Heart right ventricle (tissue), 16 donors: Measurements from ENCODE around the gene TRAF7. TPM values are rescaled to one million over a fixed set of nuclear protein-coding genes. Genes with fewer than 3 reads are reported as not detected.
A peak's percentile ranks its signal among the peaks of the same experiment; 100 is the strongest.

ENCODE experiments used
- ATAC-seq, 8 donors: fragments of 200-7000 bp; cut with Tn5 transposase; one replicate each; pipeline ENCODE4 v1.9.1; 2020; ENCODE audit warnings: mild to moderate bottlenecking in 8 of 8, moderate library complexity in 8 of 8, moderate number of reproducible peaks in 1 of 8
- DNase-seq, 2 donors: peaks; one replicate each; pipeline ENCODE4 v3.0.0-alpha.2; 2020
- H3K27ac ChIP-seq, 10 donors: fragments of 200-600 bp; sonication (generic) in 2 of 10; one replicate each; pipeline versions ENCODE4 v1.5.0 to v1.8.0; 2020 to 2022; ENCODE audit warnings: mild to moderate bottlenecking in 3 of 10
- H3K27me3 ChIP-seq, 7 donors: fragments of 200-600 bp; one replicate each; pipeline ENCODE4 v1.8.0; 2021 to 2022; ENCODE audit warnings: mild to moderate bottlenecking in 2 of 7
- H3K36me3 ChIP-seq, 9 donors: fragments of 200-600 bp; sonication (generic) in 1 of 9; one replicate each; pipeline versions ENCODE4 v1.5.0 to v1.8.0; 2020 to 2022; ENCODE audit warnings: mild to moderate bottlenecking in 2 of 9
- H3K4me1 ChIP-seq, 9 donors: fragments of 200-600 bp; sonication (generic) in 1 of 9; one replicate each; pipeline versions ENCODE4 v1.5.0 to v1.8.0; 2020 to 2022; ENCODE audit warnings: mild to moderate bottlenecking in 4 of 9
- H3K4me3 ChIP-seq, 10 donors: fragments of 200-600 bp; sonication (generic) in 2 of 10; one replicate each; pipeline versions ENCODE4 v1.5.0 to v1.8.0; 2020 to 2022; ENCODE audit warnings: mild to moderate bottlenecking in 7 of 10, moderate library complexity in 2 of 10
- H3K9me3 ChIP-seq, 11 donors: fragments of 200-600 bp in 10 of 11; sonication (generic) in 2 of 11; one replicate each; pipeline versions ENCODE4 v1.5.0 to v1.8.0; 2013 to 2022; ENCODE audit warnings: mild to moderate bottlenecking in 2 of 11, control low read depth in 1 of 11, moderate library complexity in 1 of 11
- WGBS, 2 donors: extraction: QIAGEN DNeasy Blood & Tissue Kit; methylation state at CpG; one replicate each; pipeline ENCODE4 v1.1.7; 2013; ENCODE audit warnings: inconsistent platforms in 1 of 2; 5-methylcytosine and 5-hydroxymethylcytosine counted together
- intact Hi-C, 10 donors: fragments of 100-400 bp; cut with DNase I; formaldehyde crosslinking; loops; one replicate each; pipeline versions ENCODE4 v1.11.1 to v1.14.2; 2022
- polyA plus RNA-seq, 2 donors: library from polyadenylated mRNA; stranded (reverse); fragments of 200-250 nt; gene quantifications; one replicate each; pipeline ENCODE4 v1.2.3, GENCODE V29; 2013
- total RNA-seq, 10 donors: library from RNA; stranded (reverse); fragmentation: NEBNext Ultra II Directional in 3 of 10; extraction: Animal tissue kit (Norgen Biotek cat#: 25700) in 3 of 10; gene quantifications; one replicate each; pipeline versions ENCODE4 v1.2.1 to v1.2.4, GENCODE V29; 2021 to 2023
- TF ChIP-seq, protein P1 (sequence below), 9 donors: fragments of 200-600 bp; sonication (generic) in 2 of 9; IDR thresholded peaks; one replicate each; pipeline versions ENCODE4 v1.5.0 to v1.8.0; 2021 to 2022; ENCODE audit warnings: antibody characterized with exemption in 9 of 9, mild to moderate bottlenecking in 5 of 9, moderate library complexity in 1 of 9
- donor health status: Arrhythmogenic right ventricular cardiomyopathy.
- donor health status: ischemic (EF 13 %, LVEDD 7.1; RV severe dilation, severe dysfunction).
- donor health status: healthy with polysubstance abuse.
- donor health status: DM: no; HTN: yes; CAD: no.
- donor health status: DM: no; HTN: no; CAD: no.
- donor health status: ischemic (EF 25% LVEDD 6.9; RV normal size, moderate dysfunction).
- donor health status: ischemic (EF 25% LVEDD 5.7; RV mildly dilated, moderate dysfunction).
- donor health status: healthy.
- donor health status: DM: yes; HTN: yes; CAD: no.
- donor health status: Ischemic cardiomyopathy.
- donor health status: ischemic (EF 35%, LVEDD 5.7; RV mildly dilated, moderate dysfunction).
- donor health status: nonischemic (EF 11% LVEDD 7.7; RV severe dilation, severe dysfunction).
- donor health status: DM: yes; HTN: yes; CAD: no.
- donor health status: PGD.
- donor health status: ischemic (EF 29% LVEDD 5.4; RV normal size, mild dysfunction).
- donor health status: nonischemic (EF 23%, LVEDD 6.1; RV moderate dilation, normal function).

TRAF7 gene
- total and polyA plus RNA-seq, 12 donors = 14.6 to 44.9 (median 23.8) TPM

- WGBS, 2 donors = 61 to 70% methylated on average over 17 to 20 of the region's 20 CpGs
- H3K9me3 ChIP-seq = no peaks in the 10 kb centered on the region
- ATAC-seq = peak in 7 of 8 donors; percentile 3 to 60 (median 30)
- DNase-seq = peak; percentile 44 to 51
- no peak overlapping the region for H3K4me3 ChIP-seq
- no peaks in the 10 kb centered on the region for H3K27me3 ChIP-seq
- intact Hi-C loops = no loop called here
- H3K27ac ChIP-seq = peak overlapping the region in 8 of 10 donors; percentile 43 to 67 (median 58)
- peaks cover 0 to 16% (median 0%) of the 10 kb centered on the region in 9 donors for H3K36me3 ChIP-seq
- TF ChIP-seq, protein P1, sequence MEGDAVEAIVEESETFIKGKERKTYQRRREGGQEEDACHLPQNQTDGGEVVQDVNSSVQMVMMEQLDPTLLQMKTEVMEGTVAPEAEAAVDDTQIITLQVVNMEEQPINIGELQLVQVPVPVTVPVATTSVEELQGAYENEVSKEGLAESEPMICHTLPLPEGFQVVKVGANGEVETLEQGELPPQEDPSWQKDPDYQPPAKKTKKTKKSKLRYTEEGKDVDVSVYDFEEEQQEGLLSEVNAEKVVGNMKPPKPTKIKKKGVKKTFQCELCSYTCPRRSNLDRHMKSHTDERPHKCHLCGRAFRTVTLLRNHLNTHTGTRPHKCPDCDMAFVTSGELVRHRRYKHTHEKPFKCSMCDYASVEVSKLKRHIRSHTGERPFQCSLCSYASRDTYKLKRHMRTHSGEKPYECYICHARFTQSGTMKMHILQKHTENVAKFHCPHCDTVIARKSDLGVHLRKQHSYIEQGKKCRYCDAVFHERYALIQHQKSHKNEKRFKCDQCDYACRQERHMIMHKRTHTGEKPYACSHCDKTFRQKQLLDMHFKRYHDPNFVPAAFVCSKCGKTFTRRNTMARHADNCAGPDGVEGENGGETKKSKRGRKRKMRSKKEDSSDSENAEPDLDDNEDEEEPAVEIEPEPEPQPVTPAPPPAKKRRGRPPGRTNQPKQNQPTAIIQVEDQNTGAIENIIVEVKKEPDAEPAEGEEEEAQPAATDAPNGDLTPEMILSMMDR (IDR thresholded peaks at IDR 0.05) = no peak
- peaks cover 9 to 58% (median 41%) of the 10 kb centered on the region in 9 donors for H3K4me1 ChIP-seq
Observed at GRCh38 chr16:2160915-2161551, 5.5 kb downstream of the TRAF7 start.

GRCh38 chr16:2161911-2162310 is 6.3 kb downstream of the TRAF7 start:
- H3K27ac ChIP-seq = peak overlapping the region in 5 of 10 donors; percentile 34 to 66 (median 51)
- no peak for ATAC-seq
- H3K36me3 ChIP-seq = peaks cover 0 to 25% (median 4%) of the 10 kb centered on the region in 9 donors
- intact Hi-C loops = no loop called here
- 93 to 95% methylated on average over 10 of the region's 10 CpGs for WGBS, 2 donors
- TF ChIP-seq, protein P1 (IDR thresholded peaks at IDR 0.05) = no peak
- no peaks in the 10 kb centered on the region for H3K27me3 ChIP-seq
- no peaks in the 10 kb centered on the region for H3K9me3 ChIP-seq
- H3K4me3 ChIP-seq = no peak overlapping the region
- DNase-seq = no peak
- H3K4me1 ChIP-seq = peaks cover 8 to 49% (median 33%) of the 10 kb centered on the region in 9 donors

- intact Hi-C loops = no loop called here
- no peak for ATAC-seq
Observed at GRCh38 chr16:2162676-2163118, 7.1 kb downstream of the TRAF7 start.

DNA sequence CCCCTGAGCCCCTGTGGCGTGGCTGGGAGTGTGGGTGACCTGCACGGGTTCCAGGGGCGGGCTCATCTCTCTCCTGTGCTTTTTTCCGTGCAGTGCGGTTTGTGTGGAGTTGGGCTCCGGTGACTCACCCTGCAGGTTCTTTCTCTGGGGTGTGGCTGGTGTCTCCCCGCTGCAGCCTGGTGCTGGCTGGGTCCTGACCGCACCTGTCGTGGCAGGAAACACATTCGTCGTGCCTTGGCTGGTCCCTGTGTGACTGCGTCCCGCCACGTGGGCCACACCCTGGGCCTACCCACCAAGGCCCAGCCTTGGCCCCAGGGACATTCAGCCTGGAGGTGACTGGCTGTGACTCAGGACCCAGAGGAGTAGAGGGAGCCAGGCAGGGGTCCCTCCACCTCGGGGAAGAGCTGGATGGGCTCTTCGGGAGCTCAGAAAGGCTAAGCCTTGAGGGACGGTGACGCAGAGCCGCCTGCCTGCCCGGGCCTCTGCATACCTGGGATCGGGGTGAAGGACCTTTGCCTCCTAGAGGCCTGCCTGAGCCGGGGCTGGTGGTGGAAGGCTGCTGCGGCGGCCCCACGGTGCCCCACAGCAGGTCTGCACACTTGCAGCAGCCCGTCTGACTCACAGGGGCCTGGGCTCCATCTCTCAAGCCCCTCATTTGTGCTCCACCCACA is 7.8 kb downstream of the TRAF7 start:
- ATAC-seq = no peak
- no peaks in the 10 kb centered on the region for H3K9me3 ChIP-seq
- DNase-seq = no peak
- H3K36me3 ChIP-seq = peaks cover 0 to 33% (median 11%) of the 10 kb centered on the region in 9 donors
- no peak overlapping the region for H3K4me3 ChIP-seq
- no peak overlapping the region for H3K27ac ChIP-seq
- WGBS, 2 donors = 95 to 96% methylated on average over 26 of the region's 26 CpGs
- H3K27me3 ChIP-seq = no peaks in the 10 kb centered on the region
- peaks cover 0 to 35% (median 19%) of the 10 kb centered on the region in 9 donors for H3K4me1 ChIP-seq
- intact Hi-C loops = no loop called here
- TF ChIP-seq, protein P1 (IDR thresholded peaks at IDR 0.05) = no peak

More at GRCh38 chr16:2162676-2163118, 7.1 kb downstream of the TRAF7 start:
- Histone ChIP-seq H3K27me3 (no peaks in the 10 kb centered on the region), H3K4me1 (peaks cover 4 to 42% (median 26%) of the 10 kb centered on the region in 9 donors), H3K36me3 (peaks cover 0 to 29% (median 11%) of the 10 kb centered on the region in 9 donors), H3K9me3 (no peaks in the 10 kb centered on the region), H3K27ac (no peak overlapping the region), H3K4me3 (no peak overlapping the region)
- WGBS, 2 donors = 89 to 91% methylated on average over 13 of the region's 13 CpGs
- TF ChIP-seq, protein P1 (IDR thresholded peaks at IDR 0.05) = no peak
- DNase-seq = no peak
